AG04450 (cell line): ENCODE measurements around the gene CCDC157. TPM values are rescaled to one million over a fixed set of nuclear protein-coding genes. Genes with fewer than 3 reads are reported as not detected.

Source experiments
- CTCF ChIA-PET: fragments of 300-600, 350-600 bp; formaldehyde crosslinking; extraction: SDS; loops from one replicate; lab custom pipeline; 2022; ENCODE audit warnings: antibody characterized with exemption, inconsistent platforms; lab: Charles Lee
- POLR2A ChIA-PET: fragments of 350-600 bp; formaldehyde crosslinking; extraction: SDS; loops from one replicate; lab custom pipeline; 2021; ENCODE audit warnings: antibody characterized with exemption, inconsistent platforms; lab: Yijun Ruan, JAX
- DNase-seq: peaks from one replicate; pipeline ENCODE4 v3.0.0-alpha.2; 2011; ENCODE audit warnings: low read depth, low spot score
- H3K27ac ChIP-seq: one replicate; pipeline ENCODE4 v1.5.1; 2012; ENCODE audit warnings: low read depth, low read length, control low read depth
- H3K27me3 ChIP-seq: one replicate; pipeline ENCODE4 v1.6.0; 2012; ENCODE audit warnings: low read length; ENCODE audit not compliant: control insufficient read depth, insufficient read depth
- H3K4me3 ChIP-seq: 2 replicates; pipeline ENCODE4 v1.5.1; 2011; ENCODE audit warnings: mild to moderate bottlenecking, low read depth, low read length, control low read depth
- H3K9me3 ChIP-seq: 2 replicates; pipeline ENCODE4 v1.5.1; 2012; ENCODE audit warnings: low read length; ENCODE audit not compliant: control insufficient read depth, insufficient read depth
- CTCF ChIP-seq: IDR thresholded peaks from 2 replicates; pipeline ENCODE4 v1.5.1; 2011; ENCODE audit warnings: low read depth, low read length, control low read depth, inconsistent platforms
- polyA plus RNA-seq: library from polyadenylated mRNA; depleted of rRNA; stranded (reverse); fragments of >200 nt; gene quantifications from 2 replicates; pipeline ENCODE4 v1.2.3, GENCODE V29; 2011

CCDC157 gene
- polyA plus RNA-seq, 1 experiment = 1.6 TPM

GRCh38 chr22:30314915-30315314, 41.9 kb upstream of the CCDC157 start:
- H3K9me3 ChIP-seq = no peaks in the 10 kb centered on the region
- no peak overlapping the region for H3K4me3 ChIP-seq
- no peak overlapping the region for H3K27ac ChIP-seq
- H3K27me3 ChIP-seq = no peaks in the 10 kb centered on the region
- ChIA-PET CTCF (interaction anchor here (1.5 kb wide), 1 partner anchor 12 kb away, joined by 3 read pairs; no protein-coding TSS in a partner anchor), POLR2A (interaction anchor here (1.2 kb wide), 1 partner anchor 12 kb away, joined by 3 read pairs; the partner anchor contains the start of gene TBC1D10A)
- no peak for DNase-seq
- TF ChIP-seq CTCF = no peak

- CTCF ChIA-PET = interaction anchor here (1.5 to 4.4 kb wide), 2 partner anchors 13 to 28 kb away, joined by 3 to 15 read pairs; partner anchors contain the start of gene CASTOR1
- H3K9me3 ChIP-seq = no peaks in the 10 kb centered on the region
- no peak for DNase-seq
- no peak for TF ChIP-seq CTCF
- no peak overlapping the region for H3K4me3 ChIP-seq
- H3K27me3 ChIP-seq = no peaks in the 10 kb centered on the region
- POLR2A ChIA-PET = interaction anchor here (0.7 to 0.9 kb wide), 2 partner anchors 11 to 49 kb away, joined by 3 to 4 read pairs; partner anchors contain the start of gene TBC1D10A
- no peak overlapping the region for H3K27ac ChIP-seq
Measured at GRCh38 chr22:30315962-30316576, 40.7 kb upstream of the CCDC157 start.

DNA sequence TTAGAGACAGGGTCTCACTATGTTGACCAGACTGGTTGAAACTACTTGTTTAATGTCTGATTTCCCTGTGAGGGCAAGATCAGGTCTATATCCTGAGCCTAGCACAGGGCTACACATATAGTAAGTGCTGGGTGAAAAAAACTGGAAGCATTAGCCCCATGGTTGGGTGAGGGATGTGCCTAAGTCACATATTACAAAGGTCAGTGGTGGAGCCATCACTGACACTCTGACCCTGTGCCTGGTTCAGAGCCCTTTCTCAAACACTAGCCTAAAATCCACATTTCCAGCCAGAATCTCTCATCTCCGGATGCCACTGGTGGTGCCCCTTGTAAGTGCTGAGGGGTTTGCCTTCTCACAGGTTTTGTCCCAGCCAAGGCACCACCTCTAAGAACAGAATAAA, 39.0 kb upstream of the CCDC157 start:
- no peaks in the 10 kb centered on the region for H3K27me3 ChIP-seq
- no peak for DNase-seq
- POLR2A ChIA-PET = interaction anchor here (1.1 kb wide), 1 partner anchor 33 kb away, joined by 3 read pairs; no protein-coding TSS in a partner anchor
- H3K27ac ChIP-seq = no peak overlapping the region
- CTCF ChIA-PET = interaction anchor here (4.4 kb wide), 1 partner anchor 30 kb away, joined by 15 read pairs; the partner anchor contains the start of gene CASTOR1
- H3K4me3 ChIP-seq = no peak overlapping the region
- no peak for TF ChIP-seq CTCF
- no peaks in the 10 kb centered on the region for H3K9me3 ChIP-seq

GRCh38 chr22:30318799-30319419, 37.9 kb upstream of the CCDC157 start:
- H3K27ac ChIP-seq = no peak overlapping the region
- H3K4me3 ChIP-seq = no peak overlapping the region
- TF ChIP-seq CTCF = no peak
- no peaks in the 10 kb centered on the region for H3K9me3 ChIP-seq
- POLR2A ChIA-PET = no interaction called here
- no peak for DNase-seq
- CTCF ChIA-PET = interaction anchor here (4.4 kb wide), 1 partner anchor 31 kb away, joined by 15 read pairs; the partner anchor contains the start of gene CASTOR1
- H3K27me3 ChIP-seq = no peaks in the 10 kb centered on the region
